ENCODE measurements around the gene ITFG1.
"Not testable (repeated sequence)": the region's sequence is repeated elsewhere in the genome, so short reads cannot be mapped to it uniquely, and the experiment has no call there.

ITFG1 gene

DNA sequence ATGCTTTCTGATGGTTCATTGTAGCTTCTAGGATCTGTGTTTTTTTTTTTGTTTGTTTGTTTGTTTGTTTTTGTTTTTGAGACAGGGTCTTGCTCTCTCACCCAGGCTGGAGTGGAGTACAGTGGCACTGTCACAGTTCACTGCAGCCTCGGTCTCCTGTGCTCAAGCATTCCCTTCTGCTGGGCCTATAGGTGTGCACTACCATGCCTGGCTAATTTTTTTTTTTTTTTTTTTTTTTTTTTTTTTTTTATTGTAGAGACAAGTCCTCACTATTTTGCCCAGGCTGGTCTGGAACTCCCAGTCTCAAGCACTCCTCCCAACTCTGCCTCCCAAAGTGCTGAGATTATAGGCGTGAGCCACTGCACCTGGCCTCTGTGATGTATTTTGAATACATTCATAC, 12.1 kb upstream of the ITFG1 start:
- DNase-seq: not testable (repeated sequence)

DNA sequence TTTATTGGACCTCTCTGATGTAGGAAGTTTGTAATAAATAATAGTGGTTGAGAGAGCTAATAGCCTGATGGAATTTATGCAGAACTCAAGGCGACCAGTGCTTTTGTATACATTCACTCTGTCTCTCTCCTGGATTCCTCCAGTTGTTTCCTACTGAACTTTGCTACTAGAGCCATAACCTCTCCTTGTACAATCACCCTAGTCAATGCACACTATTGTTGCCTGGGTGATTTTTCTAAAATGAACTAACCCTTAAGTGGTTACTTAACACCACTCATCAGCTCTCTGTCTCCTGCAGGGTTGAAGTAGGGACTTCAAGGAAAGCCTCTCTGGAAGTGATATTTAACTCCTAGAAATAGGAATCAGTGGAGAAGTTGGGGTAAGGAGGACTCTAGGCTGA, 9.9 kb upstream of the ITFG1 start:
- DNase-seq: no peak

DNA sequence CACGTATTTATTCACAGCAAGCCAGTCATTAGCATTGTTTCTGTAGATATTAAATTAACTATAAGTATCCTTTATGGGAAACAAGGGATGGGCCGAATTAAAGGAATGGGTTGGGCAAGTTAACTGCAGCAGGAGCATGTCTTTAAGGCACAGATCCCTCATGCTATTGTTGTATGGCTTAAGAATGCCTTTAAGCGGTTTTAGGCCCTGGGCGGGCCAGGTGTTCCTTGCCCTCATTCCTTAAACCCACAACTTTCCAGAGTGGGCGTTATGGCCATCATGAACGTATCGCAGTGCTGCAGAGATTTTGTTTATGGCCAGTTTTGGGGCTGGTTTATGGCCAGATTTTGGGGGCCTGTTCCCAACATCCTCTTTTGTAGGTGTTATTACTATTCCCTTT, 9.3 kb upstream of the ITFG1 start:
- no peak for DNase-seq

DNA sequence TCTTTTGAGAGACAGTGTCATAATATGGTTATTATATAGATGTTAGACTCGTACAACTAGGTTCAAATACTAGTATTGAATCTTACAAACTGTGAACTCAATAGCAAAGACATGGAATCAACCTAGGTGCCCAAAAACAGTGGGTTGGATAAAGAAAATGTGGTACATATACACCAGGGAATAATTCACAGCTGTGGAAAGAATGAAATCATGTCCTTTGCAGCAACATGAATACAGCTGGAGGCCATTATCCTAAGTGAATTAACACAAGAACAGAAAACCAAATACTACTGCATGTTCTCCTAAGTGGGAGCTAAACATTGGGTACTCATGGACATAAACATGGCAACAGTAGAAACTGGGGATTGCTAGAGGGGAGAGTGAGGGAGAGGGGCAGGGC, 8.4 kb upstream of the ITFG1 start:
- no peak for DNase-seq

- not testable (repeated sequence) for DNase-seq
Observed at GRCh38 chr16:47468070-47468689, 7.3 kb upstream of the ITFG1 start.

GRCh38 chr16:47467501-47467900, 6.6 kb upstream of the ITFG1 start:
- DNase-seq: peak; percentile 41

GRCh38 chr16:47465919-47466630, 5.2 kb upstream of the ITFG1 start:
- DNase-seq: no peak

GRCh38 chr16:47463771-47464624, 3.1 kb upstream of the ITFG1 start:
- DNase-seq: peak; percentile 9

DNA sequence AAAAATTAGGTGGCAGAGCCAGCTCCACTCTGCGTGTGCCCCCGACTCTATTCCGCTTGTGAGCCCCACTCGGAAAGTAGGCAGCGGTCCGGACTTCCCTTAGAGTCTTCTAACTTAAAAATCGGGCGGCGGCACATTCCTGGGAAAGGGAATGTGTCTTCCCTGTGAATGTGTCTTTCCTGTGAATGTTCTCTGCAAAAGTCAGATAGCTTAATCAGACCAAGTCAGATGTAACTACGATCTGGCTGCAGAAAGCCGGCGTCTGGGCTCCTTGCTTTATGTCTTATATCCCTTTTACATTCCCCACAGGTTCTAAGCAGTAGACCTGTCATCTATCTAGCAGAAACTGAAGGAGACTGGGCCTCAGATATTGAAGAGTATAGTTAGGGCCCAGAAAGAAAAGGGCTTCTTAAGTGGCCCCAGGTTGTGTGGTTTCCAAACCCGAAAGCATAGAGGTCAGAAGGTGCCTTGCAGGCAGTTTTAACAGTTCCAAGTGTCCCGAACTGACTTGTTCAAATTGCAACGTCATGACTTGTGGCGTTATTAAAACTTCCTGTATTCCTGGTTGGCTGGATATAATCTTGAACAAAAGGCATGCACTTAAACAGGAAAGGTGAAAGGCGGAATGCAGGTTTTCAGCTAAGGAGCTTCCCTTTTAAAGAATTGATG, 869 bp upstream of the ITFG1 start:
- DNase-seq: no peak

- no peak for DNase-seq
Observed at GRCh38 chr16:47460359-47460710, 528 bp downstream of the ITFG1 start.

- no peak for DNase-seq
Observed at GRCh38 chr16:47459603-47460002, 1.3 kb downstream of the ITFG1 start.

- no peak for DNase-seq
Observed at GRCh38 chr16:47458331-47458730, 2.5 kb downstream of the ITFG1 start.

DNA sequence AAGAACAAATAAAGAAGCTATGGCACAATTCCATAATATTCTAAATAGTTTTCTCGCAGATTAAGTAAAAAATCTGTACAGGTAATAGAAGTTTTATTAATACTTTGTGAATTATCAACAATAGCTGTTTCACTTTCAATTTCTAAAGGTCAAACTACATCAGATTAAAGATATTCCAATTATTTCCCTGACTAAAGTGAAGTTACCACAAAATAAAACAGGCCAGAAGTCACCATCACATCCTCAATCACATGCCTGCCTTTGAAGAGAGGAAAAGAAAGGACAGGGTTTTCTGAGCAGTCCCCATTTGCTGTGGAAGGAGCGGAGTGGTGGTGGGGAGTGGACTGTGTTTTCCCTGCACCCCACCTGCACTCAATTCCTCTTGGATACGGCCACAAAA, 11.1 kb downstream of the ITFG1 start:
- no peak for DNase-seq

- DNase-seq: no peak
Observed at GRCh38 chr16:47448830-47449575, 11.9 kb downstream of the ITFG1 start.

GRCh38 chr16:47446431-47446830, 14.4 kb downstream of the ITFG1 start:
- DNase-seq: no peak

- DNase-seq: not testable (repeated sequence)
Observed at GRCh38 chr16:47442884-47443283, 18.0 kb downstream of the ITFG1 start.

GRCh38 chr16:47440066-47440465, 20.8 kb downstream of the ITFG1 start:
- not testable (repeated sequence) for DNase-seq

GRCh38 chr16:47434274-47434673, 26.6 kb downstream of the ITFG1 start:
- DNase-seq: not testable (repeated sequence)

DNA sequence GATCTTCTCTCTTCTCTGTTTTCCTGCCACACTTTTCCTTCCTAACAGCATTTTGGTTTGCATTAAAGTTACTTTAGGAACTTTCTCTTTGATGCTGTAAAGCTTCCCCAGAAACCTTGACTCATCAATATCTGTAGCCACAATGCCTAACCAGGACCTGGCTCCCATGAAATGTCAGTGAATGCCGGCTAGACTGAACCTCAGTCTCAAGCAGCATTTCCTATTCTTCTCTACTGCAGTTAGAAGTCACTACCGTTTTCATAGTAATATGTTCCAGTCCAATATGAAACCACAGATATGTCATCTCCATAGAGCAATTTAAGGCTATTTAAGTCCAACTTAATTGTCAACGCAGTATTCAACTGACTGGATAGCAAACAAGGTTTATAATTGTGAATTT, 28.9 kb downstream of the ITFG1 start:
- no peak for DNase-seq

- DNase-seq: no peak
Observed at GRCh38 chr16:47426806-47427205, 34.1 kb downstream of the ITFG1 start.

- DNase-seq: no peak
Observed at GRCh38 chr16:47424846-47425245, 36.0 kb downstream of the ITFG1 start.

DNA sequence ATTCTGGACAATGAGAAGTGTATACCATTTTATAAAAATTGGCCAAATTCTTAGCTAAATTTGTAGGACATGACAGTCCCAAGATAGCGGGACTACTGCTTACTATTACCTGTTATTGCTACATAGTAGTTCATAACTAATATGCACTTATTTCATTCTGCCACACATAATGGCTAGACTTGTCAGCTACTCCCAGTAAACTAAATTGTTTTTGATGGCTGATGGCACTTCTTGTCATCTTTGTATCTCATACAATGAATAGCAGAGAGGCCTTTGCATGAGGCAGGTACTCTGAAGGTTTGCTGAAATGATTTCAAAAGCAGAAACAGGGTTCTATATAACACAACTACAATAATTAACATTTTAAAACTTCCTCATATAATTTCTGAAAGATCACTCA, 44.0 kb downstream of the ITFG1 start:
- DNase-seq: no peak

GRCh38 chr16:47413041-47413440, 47.8 kb downstream of the ITFG1 start:
- DNase-seq: no peak
